HEK293 (cell line): ENCODE data around the gene FARSA.

ENCODE experiments used
- KLF10 ChIP-seq: fragments of 450-650 bp; IDR thresholded peaks from 2 replicates; pipeline ENCODE4 v1.5.1; 2018; ENCODE audit warnings: missing biosample characterization, mild to moderate bottlenecking, missing genetic modification characterization
- MYNN ChIP-seq: fragments of 450-650 bp; formaldehyde crosslinking; IDR thresholded peaks from 2 replicates; pipeline ENCODE4 v1.5.1; 2016; ENCODE audit warnings: missing biosample characterization, missing genetic modification characterization, borderline replicate concordance
- SCRT1 ChIP-seq: fragments of 450-650 bp; formaldehyde crosslinking; IDR thresholded peaks from 2 replicates; pipeline ENCODE4 v1.5.1; 2016; ENCODE audit warnings: missing biosample characterization, missing genetic modification characterization, borderline replicate concordance
- ZBTB1 ChIP-seq: fragments of 450-650 bp; formaldehyde crosslinking; IDR thresholded peaks from 2 replicates; pipeline ENCODE4 v1.5.1; 2016; ENCODE audit warnings: missing biosample characterization, missing genetic modification characterization
- ZNF138 ChIP-seq: fragments of 450-650 bp; formaldehyde crosslinking; IDR thresholded peaks from 2 replicates; pipeline ENCODE4 v1.5.1; 2016; ENCODE audit warnings: missing biosample characterization, missing genetic modification characterization, borderline replicate concordance
- ZNF544 ChIP-seq: fragments of 450-650 bp; formaldehyde crosslinking; IDR thresholded peaks from 2 replicates; pipeline ENCODE4 v1.5.0; 2017; ENCODE audit warnings: missing biosample characterization, missing genetic modification characterization
- ZNF596 ChIP-seq: fragments of 450-650 bp; IDR thresholded peaks from 2 replicates; pipeline ENCODE4 v1.5.0; 2018; ENCODE audit warnings: missing biosample characterization, mild to moderate bottlenecking, missing genetic modification characterization, moderate library complexity
- ZNF777 ChIP-seq: fragments of 450-650 bp; formaldehyde crosslinking; IDR thresholded peaks from 2 replicates; pipeline ENCODE4 v1.5.1; 2017; ENCODE audit warnings: missing biosample characterization, missing genetic modification characterization, borderline replicate concordance
- ZNF785 ChIP-seq: fragments of 450-650 bp; formaldehyde crosslinking; IDR thresholded peaks from 2 replicates; pipeline ENCODE4 v1.5.1; 2016; ENCODE audit warnings: missing biosample characterization, missing genetic modification characterization
- TF ChIP-seq, protein P1 (sequence below): fragments of 450-650 bp; formaldehyde crosslinking; IDR thresholded peaks from 2 replicates; pipeline ENCODE4 v1.5.1; 2016; ENCODE audit warnings: missing biosample characterization, missing genetic modification characterization
- TF ChIP-seq, protein P2 (sequence below): IDR thresholded peaks from 2 replicates; pipeline ENCODE4 v1.6.1; 2011; ENCODE audit warnings: mild to moderate bottlenecking, low read depth, low read length, borderline replicate concordance

DNA sequence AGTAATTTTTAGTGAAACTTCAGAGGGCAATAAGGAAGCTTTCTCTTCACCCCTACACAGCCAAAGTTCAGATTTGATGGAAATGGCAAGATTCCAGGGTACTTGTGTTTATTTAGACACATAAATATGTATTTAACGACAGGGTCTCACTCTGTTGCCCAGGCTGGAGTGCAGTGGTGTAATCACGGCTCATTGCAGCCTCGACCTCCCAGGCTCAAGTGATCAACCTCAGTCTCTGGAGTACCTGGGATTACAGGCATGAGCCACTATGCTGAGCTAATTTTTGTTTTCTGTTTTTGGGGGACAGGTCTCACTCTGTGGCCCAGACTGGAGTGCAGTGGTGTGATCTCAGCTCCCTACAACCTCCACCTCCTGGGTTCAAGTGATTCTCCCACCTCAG lies 12.5 kb downstream of the FARSA start:
- TF ChIP-seq, protein P1, sequence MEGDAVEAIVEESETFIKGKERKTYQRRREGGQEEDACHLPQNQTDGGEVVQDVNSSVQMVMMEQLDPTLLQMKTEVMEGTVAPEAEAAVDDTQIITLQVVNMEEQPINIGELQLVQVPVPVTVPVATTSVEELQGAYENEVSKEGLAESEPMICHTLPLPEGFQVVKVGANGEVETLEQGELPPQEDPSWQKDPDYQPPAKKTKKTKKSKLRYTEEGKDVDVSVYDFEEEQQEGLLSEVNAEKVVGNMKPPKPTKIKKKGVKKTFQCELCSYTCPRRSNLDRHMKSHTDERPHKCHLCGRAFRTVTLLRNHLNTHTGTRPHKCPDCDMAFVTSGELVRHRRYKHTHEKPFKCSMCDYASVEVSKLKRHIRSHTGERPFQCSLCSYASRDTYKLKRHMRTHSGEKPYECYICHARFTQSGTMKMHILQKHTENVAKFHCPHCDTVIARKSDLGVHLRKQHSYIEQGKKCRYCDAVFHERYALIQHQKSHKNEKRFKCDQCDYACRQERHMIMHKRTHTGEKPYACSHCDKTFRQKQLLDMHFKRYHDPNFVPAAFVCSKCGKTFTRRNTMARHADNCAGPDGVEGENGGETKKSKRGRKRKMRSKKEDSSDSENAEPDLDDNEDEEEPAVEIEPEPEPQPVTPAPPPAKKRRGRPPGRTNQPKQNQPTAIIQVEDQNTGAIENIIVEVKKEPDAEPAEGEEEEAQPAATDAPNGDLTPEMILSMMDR (tag by site-specific recombination), result no peak
- TF ChIP-seq ZBTB1 (tag by site-specific recombination) (no peak), MYNN (tag by site-specific recombination) (no peak), KLF10 (tag by site-specific recombination) (no peak), ZNF138 (tag by site-specific recombination) (no peak), ZNF777 (tag by site-specific recombination) (no peak), ZNF544 (no peak), ZNF596 (tag by site-specific recombination) (no peak), ZNF785 (tag by site-specific recombination) (no peak), SCRT1 (tag by site-specific recombination) (no peak)
- TF ChIP-seq, protein P2, sequence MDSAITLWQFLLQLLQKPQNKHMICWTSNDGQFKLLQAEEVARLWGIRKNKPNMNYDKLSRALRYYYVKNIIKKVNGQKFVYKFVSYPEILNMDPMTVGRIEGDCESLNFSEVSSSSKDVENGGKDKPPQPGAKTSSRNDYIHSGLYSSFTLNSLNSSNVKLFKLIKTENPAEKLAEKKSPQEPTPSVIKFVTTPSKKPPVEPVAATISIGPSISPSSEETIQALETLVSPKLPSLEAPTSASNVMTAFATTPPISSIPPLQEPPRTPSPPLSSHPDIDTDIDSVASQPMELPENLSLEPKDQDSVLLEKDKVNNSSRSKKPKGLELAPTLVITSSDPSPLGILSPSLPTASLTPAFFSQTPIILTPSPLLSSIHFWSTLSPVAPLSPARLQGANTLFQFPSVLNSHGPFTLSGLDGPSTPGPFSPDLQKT, result no peak
